Panc1 (cell line): ENCODE data around the gene PIN1. TPM values are rescaled to one million over a fixed set of nuclear protein-coding genes. Genes with fewer than 3 reads are reported as not detected.

Experiments used
- ATAC-seq: fragments of 200-7000 bp; cut with Tn5 transposase; 2 replicates; pipeline ENCODE4 v1.9.1; 2020; ENCODE audit warnings: mild to moderate bottlenecking, moderate library complexity
- BruUV-seq: library from RNA; stranded (reverse); fragments of 400-500 nt; replicated peaks from 2 replicates; lab custom pipeline; 2021; lab: Mats Ljungman, UMichigan
- CTCF ChIA-PET: fragments of 300-600 bp; sonication (Branson Sonifier 250); formaldehyde crosslinking; loops from one replicate; lab custom pipeline; 2022; ENCODE audit warnings: antibody characterized with exemption; lab: Charles Lee
- POLR2A ChIA-PET: fragments of 300-600 bp; sonication (Branson Sonifier 250); formaldehyde crosslinking; loops from one replicate; lab custom pipeline; 2022; ENCODE audit warnings: antibody characterized with exemption; lab: Charles Lee
- DNase-seq: peaks from one replicate; pipeline ENCODE4 v3.0.0-alpha.2; 2010; ENCODE audit warnings: low read depth, low spot score
- H3K27ac ChIP-seq: 2 replicates; pipeline ENCODE4 v1.5.1; 2011; ENCODE audit warnings: mild to moderate bottlenecking, low read length, inconsistent platforms
- H3K27me3 ChIP-seq: fragments of 200-500 bp; sonication (Bioruptor generic); 2 replicates; pipeline ENCODE4 v1.6.0; 2014; ENCODE audit warnings: low read length, inconsistent platforms; ENCODE audit not compliant: control insufficient read depth, insufficient read depth
- H3K36me3 ChIP-seq: fragments of 200-500 bp; sonication (Bioruptor generic); 2 replicates; pipeline ENCODE4 v1.5.1; 2014; ENCODE audit warnings: inconsistent platforms, mild to moderate bottlenecking, low read length, moderate library complexity; ENCODE audit not compliant: control insufficient read depth, insufficient read depth
- H3K4me1 ChIP-seq: 2 replicates; pipeline ENCODE4 v1.5.1; 2011; ENCODE audit warnings: inconsistent platforms, mild to moderate bottlenecking, low read length, moderate library complexity; ENCODE audit not compliant: control insufficient read depth, insufficient read depth
- H3K4me3 ChIP-seq, 2 experiments: 2 replicates each; pipeline ENCODE4 v1.5.1; 2011 to 2012; ENCODE audit warnings: low read depth in 2 of 2, low read length in 2 of 2, mild to moderate bottlenecking in 2 of 2, inconsistent platforms in 1 of 2, moderate library complexity in 1 of 2
- H3K9me3 ChIP-seq: fragments of 200-500 bp; sonication (Bioruptor generic); 2 replicates; pipeline ENCODE4 v1.5.1; 2014; ENCODE audit warnings: low read depth, mild to moderate bottlenecking, inconsistent platforms, low read length, moderate library complexity; ENCODE audit not compliant: control insufficient read depth, insufficient read depth
- CTCF ChIP-seq: fragments of 450-650 bp; IDR thresholded peaks from 2 replicates; pipeline ENCODE4 v1.5.1; 2017; ENCODE audit warnings: mild to moderate bottlenecking
- POLR2AphosphoS5 ChIP-seq: IDR thresholded peaks from 2 replicates; pipeline ENCODE4 v1.6.1; 2012; ENCODE audit warnings: mild to moderate bottlenecking, low read depth, low read length, moderate library complexity
- REST ChIP-seq, 2 experiments: IDR thresholded peaks; 2 replicates each; pipeline ENCODE4 v1.6.1; 2011 to 2012; ENCODE audit warnings: low read depth in 2 of 2, control low read depth in 1 of 2, low read length in 1 of 2, mild to moderate bottlenecking in 1 of 2, moderate library complexity in 1 of 2; ENCODE audit not compliant: insufficient read depth in 1 of 2
- SIN3A ChIP-seq: IDR thresholded peaks from 2 replicates; pipeline ENCODE4 v1.6.1; 2012; ENCODE audit warnings: low read depth, mild to moderate bottlenecking, low read length, moderate library complexity, borderline replicate concordance; ENCODE audit not compliant: insufficient read depth
- TCF7L2 ChIP-seq: IDR thresholded peaks from 2 replicates; pipeline ENCODE4 v1.6.1; 2011; ENCODE audit warnings: mild to moderate bottlenecking, low read depth, low read length, inconsistent platforms
- in situ Hi-C: cut with HindIII; loops from 2 replicates; pipeline ENCODE4 v1.10.0; 2016; ENCODE audit warnings: low sequenced_read_pairs, low pct_unique_long_range_greater_than_20kb
- intact Hi-C: fragments of 100-400 bp; cut with micrococcal nuclease; formaldehyde crosslinking; loops from one replicate; pipeline ENCODE4 v1.10.0; 2022; ENCODE audit not compliant: unreplicated experiment
- total RNA-seq: library from RNA; stranded (reverse); gene quantifications from one replicate; pipeline ENCODE4 v1.2.1, GENCODE V29; 2021; ENCODE audit not compliant: unreplicated experiment

The PIN1 gene
- total RNA-seq, 1 experiment from 2014 or later = 102 TPM

GRCh38 chr19:9875031-9875627, 40.0 kb downstream of the PIN1 start:
- H3K36me3 ChIP-seq = no peaks in the 10 kb centered on the region
- in situ Hi-C loops = no loop called here
- BruUV-seq = no TSS peak
- H3K4me1 ChIP-seq = peaks cover 3% of the 10 kb centered on the region; the same call in 1 of the 2 replicates
- ChIA-PET POLR2A (no interaction called here), CTCF (interaction anchor here (0.6 kb wide), 1 partner anchor 44 kb away, joined by 4 read pairs; no protein-coding TSS in a partner anchor)
- TF ChIP-seq TCF7L2 (no peak), REST (IDR thresholded peaks at IDR 0.05; ENCODE audit: insufficient read depth in 1 of 2, low read depth in 2 of 2, low read length in 1 of 2) (no peak), CTCF (no peak), SIN3A (no peak), POLR2AphosphoS5 (no peak)
- no peaks in the 10 kb centered on the region for H3K27me3 ChIP-seq
- DNase-seq = no peak
- no peak overlapping the region for H3K27ac ChIP-seq
- no peak overlapping the region for H3K4me3 ChIP-seq
- intact Hi-C loops = no loop called here
- no peak for ATAC-seq
- no peaks in the 10 kb centered on the region for H3K9me3 ChIP-seq

- no peak for ATAC-seq
- intact Hi-C loops = no loop called here
- no peaks in the 10 kb centered on the region for H3K36me3 ChIP-seq
- no peak for DNase-seq
- no TSS peak for BruUV-seq
- POLR2A ChIA-PET = interaction anchor here (0.6 kb wide), 1 partner anchor 51 kb away, joined by 5 read pairs; no protein-coding TSS in a partner anchor
- H3K27me3 ChIP-seq = no peaks in the 10 kb centered on the region
- H3K4me1 ChIP-seq = peaks cover 3% of the 10 kb centered on the region; the same call in 1 of the 2 replicates
- no peak overlapping the region for H3K27ac ChIP-seq
- TF ChIP-seq SIN3A (no peak), REST (IDR thresholded peaks at IDR 0.05; ENCODE audit: insufficient read depth in 1 of 2, low read depth in 2 of 2, low read length in 1 of 2) (no peak), CTCF (no peak), POLR2AphosphoS5 (no peak), TCF7L2 (no peak)
- CTCF ChIA-PET = no interaction called here
- H3K9me3 ChIP-seq = no peaks in the 10 kb centered on the region
- in situ Hi-C loops = no loop called here
- H3K4me3 ChIP-seq = no peak overlapping the region
Measured at GRCh38 chr19:9875796-9876195, 40.7 kb downstream of the PIN1 start.
